ENCODE results near the gene ALK.

The ALK gene

DNA sequence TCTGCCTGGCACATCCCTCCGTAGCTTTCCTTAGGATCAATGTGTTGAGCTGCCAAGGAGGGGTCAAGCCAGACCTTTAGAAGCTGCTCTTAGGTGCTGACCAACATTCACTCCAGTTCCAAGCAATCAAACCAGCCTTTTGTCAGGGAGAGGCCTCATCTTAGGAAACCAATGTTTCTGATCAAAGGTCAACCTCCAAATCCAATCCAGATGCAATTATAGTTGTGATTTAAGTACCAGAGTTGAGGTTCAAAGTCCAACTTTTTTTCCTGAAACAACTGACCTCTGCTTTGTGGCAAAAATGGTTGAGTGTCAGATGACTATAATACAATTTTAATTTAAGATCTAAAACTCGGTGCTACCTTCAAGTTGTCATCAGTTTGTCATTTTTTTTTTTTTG is 303.4 kb downstream of the ALK start:
- DNase-seq (ENCODE audit: low read depth) = no peak
- TF ChIP-seq, protein P1, sequence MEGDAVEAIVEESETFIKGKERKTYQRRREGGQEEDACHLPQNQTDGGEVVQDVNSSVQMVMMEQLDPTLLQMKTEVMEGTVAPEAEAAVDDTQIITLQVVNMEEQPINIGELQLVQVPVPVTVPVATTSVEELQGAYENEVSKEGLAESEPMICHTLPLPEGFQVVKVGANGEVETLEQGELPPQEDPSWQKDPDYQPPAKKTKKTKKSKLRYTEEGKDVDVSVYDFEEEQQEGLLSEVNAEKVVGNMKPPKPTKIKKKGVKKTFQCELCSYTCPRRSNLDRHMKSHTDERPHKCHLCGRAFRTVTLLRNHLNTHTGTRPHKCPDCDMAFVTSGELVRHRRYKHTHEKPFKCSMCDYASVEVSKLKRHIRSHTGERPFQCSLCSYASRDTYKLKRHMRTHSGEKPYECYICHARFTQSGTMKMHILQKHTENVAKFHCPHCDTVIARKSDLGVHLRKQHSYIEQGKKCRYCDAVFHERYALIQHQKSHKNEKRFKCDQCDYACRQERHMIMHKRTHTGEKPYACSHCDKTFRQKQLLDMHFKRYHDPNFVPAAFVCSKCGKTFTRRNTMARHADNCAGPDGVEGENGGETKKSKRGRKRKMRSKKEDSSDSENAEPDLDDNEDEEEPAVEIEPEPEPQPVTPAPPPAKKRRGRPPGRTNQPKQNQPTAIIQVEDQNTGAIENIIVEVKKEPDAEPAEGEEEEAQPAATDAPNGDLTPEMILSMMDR (IDR thresholded peaks at IDR 0.05; ENCODE audit: control insufficient read depth, extremely low read depth, insufficient read depth) = no peak
- no peak overlapping the region for H3K4me3 ChIP-seq (ENCODE audit: low read depth, low read length)

GRCh38 chr2:29617351-29617750 is 304.0 kb downstream of the ALK start:
- H3K4me3 ChIP-seq (ENCODE audit: low read depth, low read length) = no peak overlapping the region
- DNase-seq (ENCODE audit: low read depth) = no peak
- TF ChIP-seq, protein P1 (IDR thresholded peaks at IDR 0.05; ENCODE audit: control insufficient read depth, extremely low read depth, insufficient read depth) = no peak

- H3K4me3 ChIP-seq (ENCODE audit: low read depth, low read length) = no peak overlapping the region
- TF ChIP-seq, protein P1 (IDR thresholded peaks at IDR 0.05; ENCODE audit: control insufficient read depth, extremely low read depth, insufficient read depth) = no peak
- no peak for DNase-seq (ENCODE audit: low read depth)
These were observed 304.8 kb downstream of the ALK start for GRCh38 chr2:29616569-29616968.

GRCh38 chr2:29615841-29616240 is 305.5 kb downstream of the ALK start:
- TF ChIP-seq, protein P1 (IDR thresholded peaks at IDR 0.05; ENCODE audit: control insufficient read depth, extremely low read depth, insufficient read depth) = no peak
- DNase-seq (ENCODE audit: low read depth) = no peak
- H3K4me3 ChIP-seq (ENCODE audit: low read depth, low read length) = no peak overlapping the region

DNA sequence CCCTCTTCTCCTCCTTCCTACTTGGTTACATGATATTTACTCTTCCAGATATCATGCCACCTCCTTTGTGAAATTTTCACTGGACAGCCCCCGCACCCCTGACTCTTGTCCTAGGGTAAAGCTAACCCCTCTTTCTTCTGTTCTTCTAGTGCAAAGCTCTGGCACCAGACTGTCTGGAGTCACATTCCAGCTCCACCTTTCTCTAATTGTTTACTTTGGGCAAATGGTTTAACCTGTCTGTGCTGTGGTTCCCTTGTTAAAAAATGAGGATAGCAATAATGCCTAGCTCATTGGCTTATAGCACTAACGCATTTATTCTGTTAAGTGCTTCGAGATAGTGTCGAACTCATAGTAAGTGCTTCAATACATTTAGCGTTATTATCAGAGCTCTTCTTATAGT is 306.2 kb downstream of the ALK start:
- TF ChIP-seq, protein P1 (IDR thresholded peaks at IDR 0.05; ENCODE audit: control insufficient read depth, extremely low read depth, insufficient read depth) = no peak
- DNase-seq (ENCODE audit: low read depth) = peak; percentile 11
- H3K4me3 ChIP-seq (ENCODE audit: low read depth, low read length) = no peak overlapping the region

DNA sequence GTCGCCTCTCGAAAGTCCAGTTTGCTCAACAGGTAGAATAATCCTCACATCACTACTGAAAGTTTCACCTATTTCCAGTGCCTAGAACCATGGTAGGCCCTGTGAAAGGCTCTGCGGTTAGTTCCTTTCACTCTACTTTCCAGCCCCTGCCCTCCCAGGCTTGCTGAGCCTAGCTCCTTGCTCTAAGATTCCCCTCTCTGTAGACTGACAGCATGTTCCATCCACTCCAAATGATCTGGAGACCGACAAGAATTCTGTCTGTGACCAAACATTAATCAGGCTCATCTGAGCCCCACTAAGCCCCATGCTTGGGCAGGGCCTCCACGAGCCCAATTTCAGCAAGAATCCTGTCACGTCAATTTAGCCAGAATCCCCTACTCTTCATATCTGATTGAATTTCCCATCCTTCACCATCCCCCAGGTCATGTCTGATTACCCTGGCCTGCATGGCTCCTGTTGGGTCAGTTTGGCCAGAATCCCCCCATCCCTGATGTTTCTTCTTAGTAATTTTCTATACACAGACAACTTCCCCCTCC is 307.0 kb downstream of the ALK start:
- no peak overlapping the region for H3K4me3 ChIP-seq (ENCODE audit: low read depth, low read length)
- TF ChIP-seq, protein P1 (IDR thresholded peaks at IDR 0.05; ENCODE audit: control insufficient read depth, extremely low read depth, insufficient read depth) = no peak
- DNase-seq (ENCODE audit: low read depth) = no peak

DNA sequence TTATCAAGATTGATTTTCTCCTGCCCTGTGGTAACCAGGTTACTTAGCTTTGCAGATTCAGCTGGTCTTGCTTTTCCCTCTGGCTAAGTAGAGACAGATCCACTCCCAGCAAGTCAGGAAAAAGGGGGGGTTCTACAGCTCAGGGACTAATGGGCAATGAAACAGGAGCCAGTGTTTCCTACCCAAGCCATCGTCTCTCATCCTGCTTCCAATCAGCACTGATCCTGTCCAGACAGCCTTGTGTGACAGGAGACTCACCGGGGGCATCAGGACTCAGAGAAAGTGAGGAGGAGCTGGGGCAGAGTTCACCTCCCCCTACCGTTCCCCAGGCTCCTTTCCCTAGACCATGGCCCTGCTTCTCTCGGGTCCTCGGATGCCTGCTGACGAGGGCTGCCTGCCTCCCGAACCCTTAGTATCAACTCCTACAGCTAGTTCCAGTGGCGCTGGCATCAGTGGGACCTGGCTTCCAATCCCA is 307.6 kb downstream of the ALK start:
- TF ChIP-seq, protein P1 (IDR thresholded peaks at IDR 0.05; ENCODE audit: control insufficient read depth, extremely low read depth, insufficient read depth) = no peak
- H3K4me3 ChIP-seq (ENCODE audit: low read depth, low read length) = no peak overlapping the region
- no peak for DNase-seq (ENCODE audit: low read depth)
